Measurements from ENCODE around the gene EOMES. TPM values are rescaled to one million over a fixed set of nuclear protein-coding genes. Genes with fewer than 3 reads are reported as not detected.

EOMES gene
- total RNA-seq, 4 donors from 2014 or later, result 0.22 to 0.68 (median 0.65) TPM; not detected in 1

GRCh38 chr3:27669591-27669990 is 52.5 kb downstream of the EOMES start:
- TF ChIP-seq, protein P1, sequence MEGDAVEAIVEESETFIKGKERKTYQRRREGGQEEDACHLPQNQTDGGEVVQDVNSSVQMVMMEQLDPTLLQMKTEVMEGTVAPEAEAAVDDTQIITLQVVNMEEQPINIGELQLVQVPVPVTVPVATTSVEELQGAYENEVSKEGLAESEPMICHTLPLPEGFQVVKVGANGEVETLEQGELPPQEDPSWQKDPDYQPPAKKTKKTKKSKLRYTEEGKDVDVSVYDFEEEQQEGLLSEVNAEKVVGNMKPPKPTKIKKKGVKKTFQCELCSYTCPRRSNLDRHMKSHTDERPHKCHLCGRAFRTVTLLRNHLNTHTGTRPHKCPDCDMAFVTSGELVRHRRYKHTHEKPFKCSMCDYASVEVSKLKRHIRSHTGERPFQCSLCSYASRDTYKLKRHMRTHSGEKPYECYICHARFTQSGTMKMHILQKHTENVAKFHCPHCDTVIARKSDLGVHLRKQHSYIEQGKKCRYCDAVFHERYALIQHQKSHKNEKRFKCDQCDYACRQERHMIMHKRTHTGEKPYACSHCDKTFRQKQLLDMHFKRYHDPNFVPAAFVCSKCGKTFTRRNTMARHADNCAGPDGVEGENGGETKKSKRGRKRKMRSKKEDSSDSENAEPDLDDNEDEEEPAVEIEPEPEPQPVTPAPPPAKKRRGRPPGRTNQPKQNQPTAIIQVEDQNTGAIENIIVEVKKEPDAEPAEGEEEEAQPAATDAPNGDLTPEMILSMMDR (IDR thresholded peaks at IDR 0.05; ENCODE audit: low read depth), result no peak

DNA sequence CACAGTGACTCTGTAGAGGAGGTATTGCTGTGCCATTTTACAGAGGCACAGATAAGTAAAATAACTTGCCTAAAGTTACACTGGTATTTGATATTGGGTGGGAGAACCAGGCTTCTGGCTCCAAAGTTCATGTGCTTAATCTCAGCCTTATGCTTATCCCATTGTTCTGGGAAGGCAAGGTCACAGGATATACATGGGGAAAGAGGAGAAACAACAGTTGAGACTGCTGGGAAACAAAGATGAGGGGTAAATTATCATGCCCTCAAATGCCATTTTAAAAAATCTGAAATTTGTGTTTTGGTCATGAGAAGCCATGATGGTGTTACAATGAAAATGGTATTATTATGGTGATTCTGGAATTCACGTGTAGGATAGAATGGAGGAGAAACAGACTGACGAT is 54.4 kb downstream of the EOMES start:
- TF ChIP-seq, protein P1 (IDR thresholded peaks at IDR 0.05; ENCODE audit: low read depth), result no peak

- TF ChIP-seq, protein P1 (IDR thresholded peaks at IDR 0.05; ENCODE audit: low read depth), result no peak
Measured at GRCh38 chr3:27666708-27667107, 55.4 kb downstream of the EOMES start.

DNA sequence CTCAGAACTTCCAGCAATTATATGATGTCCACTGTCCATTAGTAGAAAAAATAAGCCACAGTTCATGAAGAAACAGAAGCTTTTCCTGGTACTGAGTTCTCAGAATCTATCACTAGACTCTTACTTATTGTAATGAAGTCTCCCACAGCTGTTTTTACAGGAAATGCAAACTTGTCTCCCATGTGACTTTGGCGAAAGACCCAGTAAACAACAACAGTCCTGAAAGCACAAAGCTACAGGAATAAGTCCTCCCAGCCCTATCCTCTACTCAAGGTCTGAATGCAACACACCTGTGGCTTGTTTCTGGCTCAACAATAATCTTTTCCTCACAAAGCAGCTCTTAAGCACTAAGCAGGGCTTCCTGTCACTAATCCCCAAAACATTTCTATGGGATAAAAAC is 55.9 kb downstream of the EOMES start:
- TF ChIP-seq, protein P1 (IDR thresholded peaks at IDR 0.05; ENCODE audit: low read depth), result no peak

Other genes with a start within 250 kb of the EOMES start
- 10 to 100 TPM; 19.4 to 41.8 (median 37.6) TPM for gene SLC4A7, start 237.9 kb downstream of the EOMES start, total RNA-seq

Data from subcutaneous adipose tissue (tissue), 4 donors.